ENCODE data around the gene EXOSC10.
A peak's percentile ranks its signal among the peaks of the same experiment; 100 is the strongest.
"Not testable (repeated sequence)": the region's sequence is repeated elsewhere in the genome, so short reads cannot be mapped to it uniquely, and the experiment has no call there.

Gene EXOSC10

DNA sequence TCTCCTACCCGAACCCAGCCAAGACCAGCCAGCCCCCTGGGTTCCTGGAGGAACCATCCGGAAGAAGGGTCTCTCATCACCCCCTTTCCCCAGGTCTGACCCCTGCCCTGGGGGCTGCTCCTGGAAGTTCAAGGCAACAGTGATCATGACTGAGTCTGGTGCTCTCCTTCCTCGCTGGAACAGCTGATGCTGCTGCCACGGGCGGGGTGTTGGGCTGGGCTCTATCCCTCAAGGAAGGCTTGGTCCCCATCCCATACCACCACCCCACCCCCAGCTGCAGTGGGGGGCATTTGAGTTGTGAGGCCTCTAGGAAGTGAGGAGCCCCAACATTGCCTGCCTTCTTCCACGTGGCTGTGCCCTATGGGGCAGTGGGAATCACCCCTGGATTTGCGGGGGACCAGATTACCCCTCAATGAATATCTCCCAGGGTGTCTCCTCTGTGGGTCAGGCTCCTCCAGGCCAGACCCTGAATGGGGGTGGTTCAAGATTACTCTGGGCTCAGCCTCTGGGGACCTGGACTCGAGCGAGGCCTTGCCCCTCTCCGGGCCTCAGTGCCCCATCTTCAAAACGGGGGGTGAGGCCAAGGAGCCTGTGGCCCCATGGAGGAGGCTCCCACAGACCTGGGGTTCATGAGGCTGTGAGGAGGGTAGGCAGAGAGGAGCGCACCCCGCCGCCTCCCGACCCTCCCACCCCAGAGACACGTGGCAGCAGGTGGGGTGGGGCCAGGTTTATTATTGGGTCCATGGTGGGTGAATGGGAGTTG, 55.4 kb downstream of the EXOSC10 start:
- DNase-seq (ENCODE audit: low read depth) = no peak

DNA sequence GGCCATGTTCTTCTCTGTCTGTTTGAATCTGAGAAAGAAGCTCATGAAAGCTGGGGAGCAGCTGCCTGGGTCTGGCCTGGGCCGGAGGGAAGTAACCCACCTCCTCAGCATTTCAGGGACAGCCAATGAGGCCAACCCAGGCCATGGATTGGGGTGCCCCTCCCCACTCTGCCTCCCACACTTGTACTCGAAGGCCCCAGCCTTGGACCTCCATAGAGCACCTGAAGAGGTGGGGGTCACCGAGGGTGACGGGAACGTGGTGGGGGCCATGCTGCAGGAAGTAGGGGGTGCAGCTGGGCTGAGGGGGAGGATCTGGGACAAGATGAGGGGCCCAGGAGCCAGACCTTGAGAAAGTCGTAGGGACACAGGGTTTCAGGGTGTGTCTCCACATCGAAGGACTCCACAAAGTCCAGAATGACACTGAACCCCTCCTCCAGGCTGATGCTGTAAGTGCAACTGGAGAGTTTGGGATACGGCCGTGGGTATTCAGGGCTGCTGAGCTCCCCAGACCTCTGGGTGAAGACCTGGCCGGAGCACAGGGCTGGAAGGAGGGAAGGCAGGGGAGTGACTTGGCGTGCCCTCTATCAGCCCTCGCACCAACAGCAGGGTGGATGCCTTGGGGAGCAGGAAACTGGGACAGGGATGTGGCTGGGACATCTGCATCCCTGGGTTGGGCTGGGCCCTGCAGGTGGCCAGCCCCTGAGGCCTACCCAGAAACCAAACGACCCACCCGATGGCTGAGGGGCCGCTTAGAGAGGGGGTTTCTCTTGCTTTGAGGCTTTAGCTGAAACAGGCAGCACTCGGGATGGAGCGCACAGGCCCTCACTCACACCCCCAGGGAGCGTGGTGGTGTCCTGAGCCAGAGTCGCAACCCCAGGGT, 56.4 kb downstream of the EXOSC10 start:
- DNase-seq (ENCODE audit: low read depth) = no peak

DNA sequence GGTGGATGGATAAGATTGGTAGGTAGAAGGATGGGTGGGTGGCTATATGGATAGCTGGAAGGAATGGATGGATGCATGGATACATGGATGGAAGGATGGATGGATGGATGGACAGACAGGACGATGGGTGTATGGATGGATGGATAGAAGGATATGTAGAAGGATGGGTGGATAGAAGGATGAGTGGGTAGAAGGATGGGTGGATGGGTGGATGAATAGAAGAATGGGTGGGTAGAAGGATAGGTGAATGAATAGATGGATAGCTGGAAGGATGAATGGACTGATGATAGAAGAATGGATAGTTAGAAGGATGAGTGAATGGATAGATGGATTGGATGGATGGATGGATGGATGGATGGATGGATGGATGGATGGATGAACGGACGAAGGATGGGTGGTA, 57.6 kb downstream of the EXOSC10 start:
- no peak for DNase-seq (ENCODE audit: low read depth)

DNA sequence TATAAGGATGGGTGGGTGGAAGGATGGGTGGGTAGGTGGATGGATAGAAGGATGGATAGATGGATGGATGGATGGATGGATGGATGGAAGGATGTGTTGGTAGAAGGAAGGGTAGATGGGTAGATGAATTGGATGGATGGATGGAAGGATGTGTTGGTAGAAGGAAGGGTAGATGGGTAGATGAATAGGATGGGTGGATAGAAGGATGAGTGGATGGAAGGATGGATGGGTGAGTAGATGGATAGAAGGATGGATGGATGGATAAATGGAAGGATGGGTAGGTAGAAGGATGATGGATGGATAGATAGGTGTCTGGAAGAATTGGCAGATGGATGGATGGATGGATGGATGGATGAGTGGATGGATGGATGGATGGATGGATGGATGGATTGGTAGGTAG, 58.6 kb downstream of the EXOSC10 start:
- DNase-seq (ENCODE audit: low read depth) = no peak

DNA sequence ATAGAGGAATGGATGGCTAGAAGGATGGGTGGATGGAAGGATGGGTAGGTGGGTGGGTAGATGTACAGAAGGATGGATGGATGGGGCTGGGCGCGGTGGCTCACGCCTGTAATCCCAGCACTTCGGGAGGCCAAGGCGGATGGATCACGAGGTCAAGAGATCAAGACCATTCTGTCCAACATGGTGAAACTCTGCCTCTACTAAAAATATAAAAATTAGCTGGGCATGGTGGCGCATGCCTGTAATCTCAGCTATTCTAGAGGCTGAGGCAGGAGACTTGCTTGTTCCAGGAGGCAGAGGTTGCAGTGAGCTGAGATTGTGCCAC, 59.6 kb downstream of the EXOSC10 start:
- DNase-seq (ENCODE audit: low read depth) = not testable (repeated sequence)

DNA sequence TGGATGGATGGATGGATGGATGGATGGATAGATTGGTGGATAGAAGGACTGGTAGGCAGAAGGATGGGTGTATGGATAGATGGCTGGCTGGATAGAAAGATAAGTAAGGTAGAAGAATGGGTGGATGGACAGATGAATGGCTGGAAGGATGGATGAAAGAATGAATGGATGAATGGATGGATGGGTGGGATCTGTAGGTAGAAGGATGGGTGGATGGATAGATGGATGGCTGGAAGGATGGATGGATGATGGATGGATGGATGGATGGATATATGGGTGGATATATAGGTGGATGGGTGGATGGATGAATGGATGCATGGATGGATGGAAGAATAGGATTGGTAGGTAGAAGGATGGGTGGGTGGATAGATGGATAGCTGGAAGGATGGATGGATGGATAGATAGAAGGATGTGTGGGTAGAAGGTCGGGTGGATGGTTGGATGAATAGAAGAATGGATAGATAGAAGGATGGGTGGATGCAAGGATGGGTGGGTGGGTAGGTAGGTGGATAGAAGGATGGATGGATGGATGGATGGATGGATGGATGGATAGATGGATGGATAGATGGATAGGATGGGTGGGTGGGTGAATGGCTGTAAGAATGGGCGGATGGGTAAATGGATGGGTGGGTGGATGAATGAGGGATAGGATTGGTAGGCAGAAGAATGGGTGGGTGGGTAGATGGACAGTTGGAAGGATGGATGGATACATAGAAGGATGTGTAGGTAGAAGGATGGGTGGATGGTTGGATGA, 60.1 kb downstream of the EXOSC10 start:
- no peak for DNase-seq (ENCODE audit: low read depth)

DNA sequence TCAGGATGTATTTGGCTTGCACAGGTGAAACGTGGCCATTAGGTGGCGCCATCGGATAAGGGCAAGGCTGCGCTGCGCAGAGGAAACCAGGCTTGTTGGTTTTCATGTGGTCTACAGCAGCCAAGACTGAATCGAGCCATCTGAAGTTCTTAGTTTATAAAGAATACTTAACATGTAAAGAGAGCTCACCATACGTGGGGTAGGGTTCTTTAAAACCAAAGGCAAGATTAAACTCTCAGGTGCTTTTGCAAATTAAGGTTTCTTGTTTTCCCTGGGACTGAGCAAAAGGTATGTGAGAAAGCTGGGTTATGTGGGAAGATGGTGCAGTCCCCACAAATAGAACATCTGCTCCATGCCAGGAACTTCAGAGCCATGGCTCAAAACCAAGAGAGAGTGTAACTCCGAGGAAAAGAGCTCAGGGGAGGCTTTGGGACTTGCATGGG, 61.9 kb downstream of the EXOSC10 start:
- peak; percentile 82 for DNase-seq (ENCODE audit: low read depth)

DNA sequence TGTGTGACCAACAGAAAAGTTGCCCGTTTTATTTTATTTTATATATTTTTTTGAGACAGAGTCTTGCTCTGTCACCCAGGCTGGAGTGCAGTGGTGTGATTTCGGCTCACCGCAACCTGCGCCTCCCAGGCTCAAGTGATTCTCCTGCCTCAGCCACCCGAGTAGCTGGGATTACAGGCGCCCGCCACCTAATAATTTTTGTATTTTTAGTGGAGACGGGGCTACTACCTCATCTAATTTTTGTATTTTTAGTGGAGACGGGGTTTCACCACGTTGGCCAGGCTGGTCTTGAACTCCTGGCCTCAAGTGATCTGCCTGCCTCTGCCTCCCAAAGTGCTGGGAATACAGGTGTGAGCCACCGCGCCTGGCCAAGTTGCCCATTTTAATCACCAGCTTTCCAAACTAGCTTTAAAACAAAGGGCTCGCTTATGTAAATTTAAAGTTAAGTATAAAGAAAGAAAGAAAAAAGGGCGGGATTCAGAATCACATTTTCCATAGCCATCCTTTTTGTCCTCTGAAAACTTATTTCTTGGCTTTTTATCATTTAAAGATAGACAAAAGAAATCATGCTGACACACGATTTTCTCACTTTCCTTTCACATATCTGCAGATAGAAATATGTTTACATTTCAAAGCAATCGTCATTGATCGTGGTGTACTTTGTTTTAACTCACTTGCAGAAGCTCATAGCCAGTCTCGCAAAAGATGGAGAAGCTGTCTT, 62.5 kb downstream of the EXOSC10 start:
- not testable (repeated sequence) for DNase-seq (ENCODE audit: low read depth)

DNA sequence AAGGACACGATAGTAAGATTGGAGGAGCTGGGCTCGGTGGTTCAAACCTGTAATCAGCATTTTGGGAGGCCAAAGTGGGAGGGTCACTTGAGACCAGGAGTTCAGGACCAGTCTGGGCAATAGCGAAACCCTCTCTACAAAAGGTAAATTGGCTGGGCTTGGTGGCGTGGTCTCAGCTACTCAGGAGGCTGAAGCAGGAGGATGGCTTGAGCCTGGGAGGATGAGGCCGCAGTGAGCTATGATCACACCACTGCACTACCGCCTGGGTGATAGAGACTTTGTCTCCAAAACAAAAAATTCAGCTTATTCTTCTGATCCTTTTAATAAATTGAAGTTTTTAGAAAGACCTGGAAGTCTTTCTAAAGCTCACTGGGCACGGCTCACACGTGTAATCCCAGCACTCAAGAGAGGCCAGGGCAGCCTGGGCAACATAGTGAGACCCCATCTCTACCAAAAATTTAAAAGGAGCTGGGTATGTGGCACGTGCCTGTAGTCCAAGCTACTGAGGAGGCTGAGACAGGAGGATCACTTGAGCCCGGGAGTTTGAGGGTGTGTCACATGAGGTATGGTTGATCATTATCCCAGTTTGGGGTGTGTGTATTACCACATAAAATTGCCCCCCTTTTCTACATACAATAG, 67.9 kb downstream of the EXOSC10 start:
- DNase-seq (ENCODE audit: low read depth) = no peak

DNA sequence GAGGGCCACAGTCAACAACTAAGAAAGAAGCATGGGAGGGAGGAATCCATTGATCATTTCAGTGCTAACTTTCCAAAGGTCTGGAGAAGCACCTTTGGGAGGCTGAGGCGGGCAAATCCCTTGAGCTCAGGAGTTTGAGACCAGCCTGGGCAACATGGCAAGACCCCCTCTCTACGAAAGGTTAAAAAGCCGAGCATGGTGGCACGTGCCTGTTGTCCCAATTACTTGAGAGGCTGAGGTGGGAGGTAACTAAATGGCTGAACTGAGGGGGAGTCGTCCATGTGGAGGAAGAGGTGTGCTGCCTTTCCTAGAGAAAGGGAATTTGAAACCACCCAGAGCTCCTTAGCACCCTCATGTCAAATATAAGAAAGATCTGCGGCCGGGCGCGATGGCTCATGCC, 68.8 kb downstream of the EXOSC10 start:
- DNase-seq (ENCODE audit: low read depth) = no peak

DNA sequence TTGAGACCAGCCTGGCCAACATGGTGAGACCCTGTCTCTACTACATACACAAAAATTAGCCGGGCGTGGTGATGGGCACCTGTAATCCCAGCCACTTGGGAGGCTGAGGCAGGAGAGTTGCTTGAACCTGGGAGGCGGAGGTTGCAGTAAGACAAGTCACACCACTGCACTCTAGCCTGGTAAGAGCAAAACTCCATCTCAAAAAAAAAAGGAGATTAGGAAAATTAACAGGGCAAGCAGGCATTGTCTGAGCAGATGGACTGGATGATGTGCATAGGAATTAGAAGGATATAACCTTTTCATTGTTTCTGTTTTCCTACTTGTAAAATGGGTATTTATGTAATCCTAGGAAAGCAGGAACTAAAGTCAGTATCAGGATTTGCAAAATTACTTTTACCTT, 71.7 kb downstream of the EXOSC10 start:
- no peak for DNase-seq (ENCODE audit: low read depth)

DNA sequence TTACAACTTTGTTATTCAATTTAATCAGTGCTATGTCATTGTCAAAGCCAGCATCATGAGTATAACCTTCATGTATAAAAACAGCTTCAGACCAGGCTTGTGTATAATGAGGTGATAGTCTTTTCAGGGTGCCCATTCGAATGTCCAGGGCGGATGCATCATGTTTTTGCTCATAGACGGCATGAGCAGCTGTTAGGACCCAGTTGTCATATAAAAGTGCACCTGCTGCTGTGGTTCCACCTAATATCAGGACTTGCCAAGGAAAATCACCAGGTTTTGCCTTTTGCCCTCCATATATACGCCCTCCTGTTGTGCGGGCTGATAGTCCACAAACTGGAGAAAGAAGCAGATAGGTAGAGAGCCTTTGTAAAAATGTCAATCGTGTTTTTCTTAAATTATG, 72.4 kb downstream of the EXOSC10 start:
- DNase-seq (ENCODE audit: low read depth) = no peak

DNA sequence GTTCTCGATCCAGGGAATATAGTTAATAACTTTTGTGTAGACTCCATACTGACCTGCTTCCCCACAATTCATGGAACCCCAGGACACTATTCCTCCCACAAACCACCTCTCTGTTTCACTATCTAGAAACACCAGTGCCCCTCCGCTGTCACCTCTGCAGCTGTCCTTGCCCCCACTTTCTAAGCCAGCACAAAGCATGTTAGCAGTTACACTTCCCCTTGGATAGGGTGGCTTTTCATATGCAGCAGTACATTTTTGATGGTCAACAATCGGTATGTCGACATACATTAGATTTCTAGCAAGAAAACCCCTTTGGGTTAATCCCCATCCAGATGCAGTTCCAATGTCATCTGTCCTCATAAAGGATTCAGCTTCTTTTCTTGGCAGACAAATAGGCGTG, 72.8 kb downstream of the EXOSC10 start:
- DNase-seq (ENCODE audit: low read depth) = no peak

DNA sequence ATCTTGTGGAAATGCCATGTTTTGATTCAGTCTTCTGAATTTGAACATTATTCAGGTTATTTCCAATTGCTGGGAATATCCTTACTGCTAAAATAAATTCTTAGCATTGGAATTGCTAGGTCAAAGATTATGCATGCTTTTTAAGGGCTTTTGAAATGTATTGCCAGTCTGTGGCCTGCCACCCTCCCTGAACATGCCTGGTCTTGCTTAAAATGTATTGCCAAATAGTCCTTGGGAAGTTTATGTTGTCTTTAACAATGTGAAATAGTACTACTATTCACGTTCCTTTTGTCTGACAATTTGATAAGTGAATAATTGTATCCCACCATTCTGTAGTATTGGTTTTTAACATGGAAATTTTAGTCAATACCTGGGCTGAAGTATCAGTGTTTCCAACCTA, 73.6 kb downstream of the EXOSC10 start:
- DNase-seq (ENCODE audit: low read depth) = no peak

DNA sequence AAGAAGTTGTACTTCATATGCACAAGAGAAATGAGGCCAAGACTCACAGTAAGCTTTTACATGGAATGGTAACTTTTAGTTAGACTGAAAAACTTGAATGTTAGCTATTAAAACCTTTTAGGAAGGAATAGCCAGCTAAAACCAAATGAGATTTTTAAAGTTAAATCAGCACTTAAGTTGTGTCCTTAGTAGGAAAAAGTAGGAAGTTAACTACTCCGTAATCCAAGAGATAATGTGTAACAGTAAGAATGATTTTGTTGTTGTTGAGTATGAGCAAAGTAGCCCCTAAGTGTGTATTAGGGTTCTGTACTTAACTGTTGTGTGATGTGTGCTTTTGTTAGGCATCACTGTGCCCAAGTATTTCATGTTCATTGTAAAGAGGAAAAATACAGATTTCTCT, 74.1 kb downstream of the EXOSC10 start:
- no peak for DNase-seq (ENCODE audit: low read depth)

DNA sequence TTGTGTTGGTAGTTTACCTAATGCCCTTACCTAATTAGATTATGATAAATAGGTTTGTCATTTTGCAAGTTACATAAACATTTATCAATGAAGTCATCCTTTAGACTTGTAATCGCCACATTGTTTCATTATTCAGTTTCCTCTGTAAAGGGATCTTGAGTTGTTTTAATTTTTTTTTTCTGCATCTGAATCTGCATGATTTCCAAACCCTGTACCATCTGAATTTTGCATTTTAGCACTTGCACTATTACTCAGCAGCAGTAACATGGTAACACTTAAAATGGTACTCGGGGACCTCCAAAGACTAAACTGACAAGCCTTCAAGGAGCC, 74.8 kb downstream of the EXOSC10 start:
- no peak for DNase-seq (ENCODE audit: low read depth)

DNA sequence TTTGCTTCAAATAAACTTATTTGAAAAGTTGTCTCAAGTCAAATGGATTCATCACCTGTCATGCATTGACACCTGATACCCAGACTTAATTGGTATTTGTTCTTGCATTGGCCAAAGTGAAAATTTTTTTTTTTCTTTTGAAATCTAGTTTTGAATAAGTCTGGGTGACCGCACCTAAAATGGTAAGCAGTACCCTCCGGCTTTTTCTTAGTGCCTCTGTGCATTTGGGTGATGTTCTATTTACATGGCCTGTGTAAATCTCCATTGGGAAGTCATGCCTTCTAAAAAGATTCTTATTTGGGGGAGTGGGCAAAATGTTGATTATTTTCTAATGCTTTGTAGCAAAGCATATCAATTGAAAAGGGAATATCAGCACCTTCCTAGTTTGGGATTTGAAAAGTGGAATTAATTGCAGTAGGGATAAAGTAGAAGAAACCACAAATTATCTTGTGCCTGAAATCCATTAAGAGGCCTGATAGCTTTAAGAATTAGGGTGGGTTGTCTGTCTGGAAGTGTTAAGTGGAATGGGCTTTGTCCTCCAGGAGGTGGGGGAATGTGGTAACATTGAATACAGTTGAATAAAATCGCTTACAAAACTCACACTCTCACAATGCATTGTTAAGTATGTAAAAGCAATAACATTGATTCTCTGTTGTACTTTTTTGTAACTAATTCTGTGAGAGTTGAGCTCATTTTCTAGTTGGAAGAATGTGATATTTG, 75.4 kb downstream of the EXOSC10 start:
- no peak for DNase-seq (ENCODE audit: low read depth)

DNA sequence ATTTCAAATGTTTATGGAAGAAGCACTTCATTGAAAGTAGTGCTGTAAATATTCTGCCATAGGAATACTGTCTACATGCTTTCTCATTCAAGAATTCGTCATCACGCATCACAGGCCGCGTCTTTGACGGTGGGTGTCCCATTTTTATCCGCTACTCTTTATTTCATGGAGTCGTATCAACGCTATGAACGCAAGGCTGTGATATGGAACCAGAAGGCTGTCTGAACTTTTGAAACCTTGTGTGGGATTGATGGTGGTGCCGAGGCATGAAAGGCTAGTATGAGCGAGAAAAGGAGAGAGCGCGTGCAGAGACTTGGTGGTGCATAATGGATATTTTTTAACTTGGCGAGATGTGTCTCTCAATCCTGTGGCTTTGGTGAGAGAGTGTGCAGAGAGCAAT, 76.5 kb downstream of the EXOSC10 start:
- DNase-seq (ENCODE audit: low read depth) = no peak

DNA sequence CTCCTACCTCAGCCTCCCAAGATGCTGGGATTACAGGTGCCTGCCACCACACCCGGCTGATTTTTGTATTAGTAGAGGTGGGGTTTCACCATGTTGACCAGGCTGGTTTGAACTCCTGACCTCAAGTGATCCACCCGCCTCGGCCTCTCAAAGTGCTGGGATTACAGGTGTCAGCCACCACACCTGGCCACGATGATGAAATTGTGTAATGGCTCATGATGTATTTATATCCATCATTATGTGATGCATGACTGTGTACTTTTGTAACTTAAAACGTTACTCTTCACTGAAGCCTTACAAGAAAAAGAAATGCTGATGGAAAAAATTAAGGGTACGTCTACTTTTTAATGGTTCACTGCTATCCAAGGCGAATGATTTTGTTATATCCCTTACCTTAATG, 79.7 kb downstream of the EXOSC10 start:
- DNase-seq (ENCODE audit: low read depth) = no peak

DNA sequence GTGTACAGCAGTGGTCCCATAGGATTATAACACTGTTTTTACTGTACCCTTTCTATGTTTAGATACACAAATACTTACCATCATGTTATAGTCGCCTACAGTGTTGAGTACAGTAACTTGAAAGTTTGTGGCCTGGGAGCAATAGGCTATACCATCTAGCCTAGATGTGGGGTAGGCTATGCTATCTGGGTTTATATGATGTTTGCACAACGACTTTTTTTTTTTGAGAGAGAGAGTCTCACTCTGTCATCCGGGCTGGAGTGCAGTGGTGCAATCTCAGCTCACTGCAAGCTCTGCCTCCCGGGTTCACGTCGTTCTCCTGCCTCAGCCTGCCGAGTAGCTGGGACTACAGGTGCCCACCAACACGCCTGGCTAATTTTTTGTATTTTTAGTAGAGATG, 80.3 kb downstream of the EXOSC10 start:
- DNase-seq (ENCODE audit: low read depth) = not testable (repeated sequence)
